Measurements from ENCODE around the gene MMP21.

MMP21 gene

GRCh38 chr10:125762692-125763648 is 12.7 kb downstream of the MMP21 start:
- DNase-seq = no peak

DNA sequence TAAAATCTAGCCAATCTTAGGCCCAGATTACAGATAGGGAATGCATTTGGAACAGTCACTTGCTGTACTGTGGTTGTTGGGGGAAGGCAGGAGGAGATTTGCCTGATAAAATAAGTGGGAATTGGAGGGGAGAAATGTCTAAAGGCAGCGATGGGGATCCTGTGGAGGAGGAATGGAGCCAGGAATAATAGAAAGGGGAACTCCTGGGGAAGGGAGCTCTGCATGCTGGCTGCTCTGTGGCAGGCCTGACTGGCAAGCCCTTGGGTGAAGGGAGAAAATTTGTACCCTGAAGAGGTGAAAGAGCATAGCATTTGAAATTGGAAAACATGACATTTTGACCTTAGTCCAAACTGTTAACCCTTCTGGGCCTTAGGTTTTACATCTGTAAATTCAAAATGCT is 13.7 kb downstream of the MMP21 start:
- no peak for DNase-seq

DNA sequence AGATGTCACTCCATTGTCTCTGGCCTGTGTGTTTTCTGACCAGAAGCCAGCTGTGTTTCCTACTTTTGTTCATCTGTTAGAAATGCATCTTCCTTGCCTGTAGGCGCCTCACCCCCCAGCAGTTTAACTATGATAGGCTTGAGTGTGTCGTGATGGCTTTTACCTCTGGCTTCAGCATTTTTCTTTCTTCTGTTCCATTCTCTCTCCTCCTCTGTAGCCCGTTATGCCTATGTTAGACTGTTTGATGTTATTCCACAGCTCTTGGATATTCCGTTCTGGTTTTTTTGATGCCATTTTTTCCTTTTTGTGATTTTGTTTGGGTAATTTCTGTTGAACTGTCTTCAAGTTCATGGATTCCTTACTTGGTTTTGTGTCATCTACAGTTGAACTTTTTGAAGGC is 17.9 kb downstream of the MMP21 start:
- no peak for DNase-seq

DNA sequence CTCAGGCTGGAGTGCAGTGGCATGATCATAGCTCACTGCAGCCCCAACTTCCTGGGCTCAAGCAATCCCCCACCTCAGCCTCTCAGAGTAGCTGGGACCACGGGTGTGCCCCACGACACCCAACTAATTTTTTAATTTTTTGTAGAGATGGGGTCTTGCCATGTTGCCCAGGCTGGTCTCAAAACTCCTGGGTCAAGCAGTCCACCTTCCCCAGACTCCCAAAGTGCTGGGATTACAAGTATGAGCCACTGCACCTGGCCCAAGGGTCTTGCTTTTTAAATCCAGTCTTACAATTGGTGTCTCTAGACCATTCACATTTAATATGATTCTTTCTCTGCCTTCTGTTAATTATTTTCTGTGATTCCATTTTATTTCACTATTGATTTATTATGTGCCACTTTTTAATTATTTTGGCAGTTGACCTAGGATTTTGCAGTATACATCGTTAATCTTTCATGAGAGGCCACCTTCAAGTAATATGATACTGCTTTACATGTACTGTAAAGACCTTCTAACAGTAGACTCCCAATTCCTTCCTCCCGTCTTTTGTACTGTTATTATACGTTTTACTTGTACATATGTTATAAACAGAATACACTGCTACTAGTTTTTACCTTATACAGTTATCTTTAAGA is 18.7 kb downstream of the MMP21 start:
- no peak for DNase-seq

GRCh38 chr10:125756196-125756595 is 19.4 kb downstream of the MMP21 start:
- no peak for DNase-seq

DNA sequence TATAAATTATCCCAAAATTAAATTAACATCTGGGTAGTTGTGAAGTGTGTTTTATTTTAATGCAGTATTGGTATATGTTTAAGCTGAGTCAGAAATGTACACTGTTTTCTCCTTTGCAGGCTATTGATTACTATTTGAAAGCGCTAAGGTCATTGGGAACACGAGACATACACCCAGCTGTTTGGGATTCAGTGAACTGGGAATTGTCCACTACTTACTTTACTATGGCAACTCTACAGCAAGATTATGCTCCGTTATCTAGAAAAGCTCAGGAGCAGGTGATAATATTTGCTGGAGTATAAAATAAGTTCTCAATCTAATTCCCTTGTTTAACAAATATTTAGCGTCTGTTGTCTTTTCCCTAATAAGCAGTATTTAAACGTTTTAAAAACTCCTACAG is 28.2 kb downstream of the MMP21 start:
- DNase-seq = no peak

DNA sequence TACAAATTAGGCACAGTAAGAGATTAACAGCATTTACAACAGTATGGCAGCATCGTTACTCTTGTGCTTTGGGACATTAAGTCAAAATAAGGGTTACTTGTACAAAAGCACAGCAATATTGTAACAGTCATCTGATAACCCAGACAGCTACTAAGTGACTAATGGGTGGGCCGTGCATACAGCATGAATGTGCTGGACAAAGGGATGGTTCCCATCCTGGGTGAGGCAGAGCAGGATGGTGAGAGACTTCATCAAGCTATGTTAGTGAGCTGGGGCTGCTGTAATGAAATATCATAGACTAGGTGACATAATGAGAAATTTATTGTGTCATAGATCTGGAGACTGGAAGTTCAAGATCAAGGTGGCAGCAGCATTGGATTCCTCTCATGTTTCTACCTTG is 30.7 kb downstream of the MMP21 start:
- no peak for DNase-seq

DNA sequence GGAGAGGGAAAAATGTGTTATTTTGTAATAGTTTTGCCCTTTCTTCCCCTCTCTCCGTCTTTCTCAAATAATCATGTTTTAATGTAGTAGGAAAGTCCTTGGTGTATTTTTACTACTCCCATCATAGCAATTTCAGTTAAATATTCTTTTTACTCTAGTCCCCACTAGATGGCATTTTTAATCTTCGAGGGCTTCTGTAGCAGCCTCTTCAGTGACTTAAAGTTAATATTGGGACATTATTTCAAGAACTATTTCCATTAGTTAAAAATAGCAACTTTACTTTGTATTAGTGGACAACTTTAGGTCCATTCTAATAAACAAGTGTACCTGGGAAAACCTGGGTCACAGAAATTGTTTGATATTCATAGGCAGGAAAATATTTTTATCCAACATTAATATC is 33.2 kb downstream of the MMP21 start:
- no peak for DNase-seq

DNA sequence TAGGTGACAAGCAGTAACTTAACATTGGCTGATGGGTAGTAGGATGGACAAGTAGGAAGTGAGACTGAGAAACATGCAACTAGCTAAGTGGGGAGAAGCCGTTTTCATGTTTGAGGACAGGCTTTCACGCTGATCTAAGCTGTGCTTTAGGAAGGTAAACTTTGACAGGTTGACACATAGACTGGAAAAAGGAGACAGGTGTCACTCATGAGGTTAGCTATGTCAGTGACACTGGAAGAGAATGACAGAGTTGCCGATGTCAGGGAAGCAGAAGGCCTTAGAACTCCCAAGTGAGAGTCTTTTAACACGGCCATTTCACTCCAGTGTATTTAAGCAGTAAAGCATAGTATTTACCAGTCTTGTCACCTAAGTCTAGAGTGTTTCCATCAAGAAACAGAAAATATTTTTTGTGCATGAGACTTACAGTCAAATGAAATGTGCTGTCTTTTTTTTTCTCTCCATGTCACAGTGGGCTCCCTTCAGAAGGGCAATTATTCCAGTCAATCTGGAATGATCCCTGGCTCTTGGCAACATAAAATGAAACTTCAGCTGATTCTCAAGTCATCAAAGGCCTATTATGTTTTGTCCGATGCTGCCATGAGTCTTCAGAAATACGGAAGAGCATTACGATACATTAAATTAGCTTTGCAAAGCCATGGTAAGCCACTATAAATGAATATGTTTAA is 35.5 kb downstream of the MMP21 start:
- DNase-seq = no peak

- DNase-seq = no peak
Measured at GRCh38 chr10:125738206-125738605, 37.4 kb downstream of the MMP21 start.

DNA sequence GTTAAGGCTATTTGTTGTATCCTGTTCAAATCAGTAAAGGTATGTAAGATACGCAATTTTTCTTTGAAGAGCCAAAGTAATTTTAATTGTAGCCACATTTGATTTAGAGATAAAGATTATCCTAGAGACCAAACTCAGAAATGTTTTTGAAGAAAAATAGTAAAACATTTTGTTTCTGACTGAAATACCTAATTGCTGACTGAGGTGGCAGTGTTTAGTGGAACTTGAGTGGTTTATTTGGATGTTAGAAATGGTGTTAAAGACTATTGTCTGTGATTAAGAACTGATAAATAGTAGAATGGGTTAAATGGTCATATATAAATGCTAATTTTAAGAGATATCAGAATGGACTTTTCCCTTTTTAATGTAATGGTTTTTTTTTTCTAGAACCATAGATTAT is 40.8 kb downstream of the MMP21 start:
- no peak for DNase-seq

DNA sequence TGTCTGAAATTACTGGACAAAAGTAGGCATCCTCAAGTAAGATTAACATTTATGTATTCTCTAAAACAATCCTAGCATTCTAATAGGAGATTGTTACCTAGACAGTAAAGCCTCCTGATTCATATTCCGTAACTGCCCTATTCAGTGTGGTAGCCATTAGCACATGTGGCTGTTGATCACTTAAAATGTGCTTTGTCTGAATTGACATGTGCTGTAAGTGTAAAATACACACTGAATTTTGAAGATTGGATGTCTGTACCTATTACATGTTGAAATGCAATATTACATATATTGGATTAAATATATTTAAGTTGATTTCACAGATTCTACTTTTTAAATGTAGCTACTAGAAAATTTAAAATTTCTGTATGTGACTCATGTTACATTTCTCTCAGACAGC is 41.5 kb downstream of the MMP21 start:
- DNase-seq = no peak

- no peak for DNase-seq
Measured at GRCh38 chr10:125727436-125727835, 48.2 kb downstream of the MMP21 start.

GRCh38 chr10:125726914-125727313 is 48.7 kb downstream of the MMP21 start:
- DNase-seq = no peak

- DNase-seq = no peak
Measured at GRCh38 chr10:125722811-125723210, 52.8 kb downstream of the MMP21 start.

DNA sequence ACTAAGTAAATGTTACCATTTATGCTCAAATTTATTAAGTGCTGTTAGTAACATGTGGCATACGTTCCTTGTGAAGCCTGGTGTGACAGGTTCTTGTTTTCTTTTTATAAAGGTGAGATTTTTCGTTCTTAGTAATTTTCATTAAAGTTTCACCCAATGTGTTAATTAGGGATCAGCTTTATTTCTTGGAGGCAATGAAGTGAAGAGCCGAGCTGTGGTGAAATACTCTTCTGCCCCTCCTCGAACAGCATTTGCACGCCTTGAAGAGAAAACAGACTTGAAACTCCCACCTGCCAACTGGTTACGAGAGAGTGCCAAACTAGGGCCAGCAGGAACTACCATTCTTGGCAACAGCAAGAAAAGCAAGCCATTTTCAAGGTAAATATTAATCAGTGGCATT is 54.6 kb downstream of the MMP21 start:
- DNase-seq = no peak

DNA sequence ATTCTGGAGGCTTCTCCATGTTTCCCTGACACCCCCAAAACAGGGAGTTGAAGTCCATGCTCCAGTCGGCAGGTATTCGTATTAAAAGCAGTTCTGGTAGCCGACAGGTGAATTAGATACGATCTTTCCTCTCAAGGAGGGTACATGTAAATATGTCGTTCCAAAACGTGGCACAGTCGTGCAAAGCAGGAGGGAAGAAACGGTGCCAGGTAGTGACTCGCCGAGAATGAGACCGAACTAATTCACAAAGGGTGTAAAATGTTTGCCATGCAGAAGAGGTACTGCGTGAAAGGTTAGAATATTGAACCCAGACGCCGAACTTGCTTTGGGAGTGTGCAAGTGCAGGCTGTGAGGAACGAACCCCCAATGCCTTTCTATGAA is 55.6 kb downstream of the MMP21 start:
- DNase-seq = no peak

- DNase-seq = peak; percentile 99
Measured at GRCh38 chr10:125719173-125720001, 56.2 kb downstream of the MMP21 start, which contains the start of gene EDRF1. EDRF1 (plus strand) TSS chr10:125719709; CDS start chr10:125719808, 99 bp downstream.

Data from effector CD8-positive, alpha-beta T cell (primary cell).